H1 (cell line): ENCODE measurements around the gene BORCS8. TPM values are rescaled to one million over a fixed set of nuclear protein-coding genes. Genes with fewer than 3 reads are reported as not detected.
A peak's percentile ranks its signal among the peaks of the same experiment; 100 is the strongest.

Experiments
- CTCF ChIA-PET: fragments of 300-600 bp; sonication (Branson Sonifier 250); formaldehyde crosslinking; loops from one replicate; lab custom pipeline; 2021; ENCODE audit not compliant: partially characterized antibody; lab: Charles Lee
- POLR2A ChIA-PET: fragments of 300-600 bp; sonication (Branson Sonifier 250); formaldehyde crosslinking; loops from one replicate; lab custom pipeline; 2021; ENCODE audit warnings: inconsistent platforms; ENCODE audit not compliant: partially characterized antibody; lab: Charles Lee
- DNase-seq, 2 experiments: peaks; one replicate each; pipeline versions ENCODE4 v3.0.0 to v3.0.0-alpha.2; 2010 to 2022; ENCODE audit warnings: low spot score in 2 of 2, low read depth in 1 of 2, mixed read lengths in 1 of 2
- FAIRE-seq: peaks from 2 replicates; lab custom pipeline; 2011; peaks lifted over from hg19 to GRCh38; lab: Jason Lieb, UNC
- H2AFZ ChIP-seq: 2 replicates; pipeline ENCODE4 v1.8.1; 2012; ENCODE audit warnings: low read length, inconsistent platforms
- H2AK5ac ChIP-seq: 2 replicates; pipeline ENCODE4 v1.6.1; 2013; ENCODE audit warnings: low read depth, low read length
- H2BK120ac ChIP-seq: replicated peaks from 2 replicates; pipeline ENCODE3; 2013; ENCODE audit warnings: low read depth, low read length, inconsistent platforms
- H2BK12ac ChIP-seq: 2 replicates; pipeline ENCODE4 v1.6.1; 2013; ENCODE audit warnings: low read depth, low read length
- H2BK15ac ChIP-seq: 2 replicates; pipeline ENCODE4 v1.6.1; 2013; ENCODE audit warnings: low read length
- H2BK20ac ChIP-seq: 2 replicates; pipeline ENCODE4 v1.6.1; 2013; ENCODE audit warnings: low read length
- H2BK5ac ChIP-seq: 2 replicates; pipeline ENCODE4 v1.6.1; 2013; ENCODE audit warnings: low read depth, low read length
- H3K14ac ChIP-seq: 2 replicates; pipeline ENCODE4 v1.6.1; 2013; ENCODE audit warnings: inconsistent platforms; ENCODE audit not compliant: insufficient read length
- H3K18ac ChIP-seq: 2 replicates; pipeline ENCODE4 v1.6.1; 2013; ENCODE audit warnings: low read length; ENCODE audit errors: extremely low read depth
- H3K23ac ChIP-seq: 2 replicates; pipeline ENCODE4 v1.6.1; 2013; ENCODE audit warnings: inconsistent platforms; ENCODE audit not compliant: insufficient read length
- H3K23me2 ChIP-seq: 2 replicates; pipeline ENCODE4 v1.6.1; 2013; ENCODE audit warnings: low read depth, low read length
- H3K27ac ChIP-seq: 2 replicates; pipeline ENCODE4 v1.6.1; 2011; ENCODE audit warnings: low read depth, low read length, inconsistent platforms
- H3K27me3 ChIP-seq, 4 experiments: replicated peaks in 1 of 4; 1 replicate in 1 of 4; 2 replicates in 3 of 4; pipeline versions ENCODE4 v1.6.1 to v1.8.1; 2011 to 2013; ENCODE audit warnings: low read length in 3 of 4, mild to moderate bottlenecking in 3 of 4, inconsistent platforms in 2 of 4, mixed read lengths in 2 of 4, moderate library complexity in 1 of 4; ENCODE audit not compliant: control insufficient read depth in 3 of 4, insufficient read depth in 3 of 4; ENCODE audit errors: extremely low read depth in 1 of 4
- H3K36me3 ChIP-seq, 4 experiments: 2 replicates each; pipeline versions ENCODE4 v1.6.1 to v1.8.1; 2011 to 2013; ENCODE audit warnings: mild to moderate bottlenecking in 4 of 4, low read length in 3 of 4, moderate library complexity in 2 of 4, control low read depth in 1 of 4, inconsistent platforms in 1 of 4; ENCODE audit not compliant: insufficient read depth in 4 of 4, control insufficient read depth in 2 of 4
- H3K4ac ChIP-seq: replicated peaks from 2 replicates; pipeline ENCODE3; 2013; ENCODE audit warnings: low read length, low read depth, mixed read lengths, inconsistent platforms; ENCODE audit not compliant: insufficient read length
- H3K4me1 ChIP-seq, 4 experiments: replicated peaks in 1 of 4; 1 replicate in 1 of 4; 2 replicates in 3 of 4; pipeline versions ENCODE4 v1.6.1 to v1.8.1; 2011 to 2013; ENCODE audit warnings: low read length in 3 of 4, inconsistent platforms in 2 of 4, mixed read lengths in 1 of 4; ENCODE audit not compliant: insufficient read depth in 4 of 4, control insufficient read depth in 3 of 4
- H3K4me2 ChIP-seq, 2 experiments: 2 replicates each; pipeline versions ENCODE4 v1.6.1 to v1.8.1; 2011 to 2013; ENCODE audit warnings: low read depth in 2 of 2, low read length in 2 of 2, control low read depth in 1 of 2, inconsistent platforms in 1 of 2, mild to moderate bottlenecking in 1 of 2; ENCODE audit not compliant: insufficient read depth in 1 of 2
- H3K4me3 ChIP-seq, 4 experiments: fragments of 200-600, 300-600 bp in 1 of 4; sonication (generic), shearing (Covaris generic), sonication (Bioruptor Twin) in 1 of 4; 2 replicates each; pipeline versions ENCODE4 v1.5.1 to v1.8.1; 2011 to 2016; ENCODE audit warnings: low read length in 4 of 4, low read depth in 3 of 4, control low read depth in 2 of 4, inconsistent platforms in 2 of 4, mild to moderate bottlenecking in 2 of 4, mixed read lengths in 1 of 4, moderate library complexity in 1 of 4; ENCODE audit not compliant: insufficient read depth in 2 of 4; ENCODE audit errors: extremely low read depth in 1 of 4
- H3K56ac ChIP-seq: replicated peaks from 2 replicates; pipeline ENCODE3; 2013; ENCODE audit warnings: low read depth, mild to moderate bottlenecking, mixed read lengths, low read length, inconsistent platforms; ENCODE audit not compliant: insufficient read length
- H3K79me1 ChIP-seq: 2 replicates; pipeline ENCODE4 v1.6.1; 2013; ENCODE audit warnings: low read depth, low read length, control low read depth
- H3K79me2 ChIP-seq, 2 experiments: 2 replicates each; pipeline versions ENCODE4 v1.6.1 to v1.8.1; 2012 to 2013; ENCODE audit warnings: low read length in 2 of 2, mild to moderate bottlenecking in 2 of 2, inconsistent platforms in 1 of 2; ENCODE audit not compliant: insufficient read depth in 2 of 2, control insufficient read depth in 1 of 2
- H3K9ac ChIP-seq, 4 experiments: replicated peaks in 1 of 4; 1 replicate in 1 of 4; 2 replicates in 3 of 4; pipeline versions ENCODE4 v1.6.1 to v1.8.1; 2011 to 2013; ENCODE audit warnings: low read depth in 3 of 4, low read length in 3 of 4, control low read depth in 2 of 4, mild to moderate bottlenecking in 2 of 4, moderate library complexity in 2 of 4, inconsistent platforms in 1 of 4; ENCODE audit errors: extremely low read depth in 1 of 4
- H3K9me3 ChIP-seq, 2 experiments: 2 replicates each; pipeline versions ENCODE4 v1.6.1 to v1.8.1; 2012 to 2013; ENCODE audit warnings: mild to moderate bottlenecking in 2 of 2, moderate library complexity in 2 of 2, control low read depth in 1 of 2, inconsistent platforms in 1 of 2, low read depth in 1 of 2, low read length in 1 of 2, mixed read lengths in 1 of 2; ENCODE audit not compliant: insufficient read depth in 2 of 2
- H4K20me1 ChIP-seq, 2 experiments: replicated peaks in 1 of 2; 2 replicates each; pipeline versions ENCODE3 to v1.8.1; 2011 to 2013; ENCODE audit warnings: inconsistent platforms in 2 of 2, low read length in 2 of 2, mild to moderate bottlenecking in 1 of 2; ENCODE audit not compliant: insufficient read depth in 2 of 2, control insufficient read depth in 1 of 2
- H4K5ac ChIP-seq: 2 replicates; pipeline ENCODE4 v1.6.1; 2013; ENCODE audit warnings: low read length, low read depth, mixed read lengths, inconsistent platforms; ENCODE audit not compliant: insufficient read length
- H4K8ac ChIP-seq: 2 replicates; pipeline ENCODE4 v1.8.0; 2013; ENCODE audit warnings: mild to moderate bottlenecking, moderate library complexity, low read length, inconsistent platforms; ENCODE audit not compliant: insufficient read depth; ENCODE audit errors: extremely low read depth
- H4K91ac ChIP-seq: replicated peaks from 2 replicates; pipeline ENCODE3; 2013; ENCODE audit warnings: low read length, mixed read lengths, inconsistent platforms; ENCODE audit not compliant: insufficient read length
- RFX5 ChIP-seq: IDR thresholded peaks from 2 replicates; pipeline ENCODE4 v1.6.1; 2011; ENCODE audit warnings: low read depth, low read length, improper control_type of control experiment, borderline replicate concordance
- SIN3A ChIP-seq, 2 experiments: IDR thresholded peaks in 1 of 2; conservative IDR thresholded peaks in 1 of 2; 2 replicates each; pipeline ENCODE4 v1.6.1; 2011 to 2012; ENCODE audit warnings: low read length in 2 of 2, improper control_type of control experiment in 1 of 2, low read depth in 1 of 2, mild to moderate bottlenecking in 1 of 2
- TAF7 ChIP-seq: optimal IDR thresholded peaks from 2 replicates; pipeline ENCODE3; 2011; ENCODE audit warnings: low read depth, mild to moderate bottlenecking, inconsistent platforms, low read length, moderate library complexity, borderline replicate concordance
- WGBS, 2 experiments: shearing (Covaris generic) in 1 of 2; methylation state at CpG; one replicate each; pipeline versions ENCODE4 v1.1.6 to v1.1.7; 2013 to 2015; ENCODE audit warnings: low lambda C conversion rate in 2 of 2, mixed read lengths in 2 of 2, inconsistent platforms in 1 of 2, low coverage in 1 of 2, missing lambda C conversion rate in 1 of 2; ENCODE audit not compliant: insufficient replicate concordance in 2 of 2, insufficient coverage in 1 of 2, insufficient read length in 1 of 2; ENCODE audit errors: extremely low coverage in 1 of 2, missing lambda C conversion rate in 1 of 2; 5-methylcytosine and 5-hydroxymethylcytosine counted together
- polyA plus RNA-seq, 7 experiments: library from polyadenylated mRNA; depleted of rRNA in 3 of 7; stranded (reverse) in 5 of 7; unstranded in 2 of 7; fragments of >200 nt in 5 of 7; fragments of 200-250 nt in 2 of 7; gene quantifications; 1 replicate in 5 of 7; 2 replicates in 1 of 7; 4 replicates in 1 of 7; pipeline versions ENCODE4 v1.2.1 to v1.2.3, GENCODE V29; 2011 to 2013; ENCODE audit warnings: missing spikeins in 2 of 7, mixed read lengths in 2 of 7
- total RNA-seq: library from RNA; stranded (reverse); fragmentation: NEBNext Ultra II Directional; extraction: Animal tissue kit (Norgen Biotek cat#: 25700); gene quantifications from 2 replicates; pipeline ENCODE4 v1.2.1, GENCODE V29; 2021

BORCS8 gene
- total and polyA plus RNA-seq, 2 of the 8 experiments (the other 6 are each of a cell fraction or from before 2014, with no cell fraction given), result 15.0 to 15.9 TPM

GRCh38 chr19:19140476-19140875 is 51.5 kb downstream of the BORCS8 start:
- Histone ChIP-seq H2BK120ac (no peak overlapping the region), H3K9me3 (no peaks in the 10 kb centered on the region), H3K4me1 (peaks cover 0 to 5% (median 4%) of the 10 kb centered on the region in 4 experiments; a peak in 5 of 7 replicates), H2BK5ac (no peak overlapping the region), H2BK20ac (no peak overlapping the region), H3K4me3 (no peak overlapping the region), H3K4me2 (no peak overlapping the region), H3K56ac (no peak overlapping the region), H3K36me3 (no peaks in the 10 kb centered on the region), H3K9ac (no peak overlapping the region), H3K27ac (no peak overlapping the region), H4K8ac (no peak overlapping the region), H3K23ac (no peak overlapping the region), H2AFZ (no peak overlapping the region), H2BK12ac (0 out of 2 replicates have a peak overlapping the region, but pooled peaks have one; percentile 6), H2AK5ac (no peak overlapping the region), H3K14ac (no peak overlapping the region), H2BK15ac (no peak overlapping the region), H3K79me2 (0 out of 4 replicates have a peak, but pooled peaks cover 0 to 4% of the 10 kb centered on the region in 2 experiments), H3K27me3 (peaks cover 0 to 3% (median 0%) of the 10 kb centered on the region in 4 experiments; a peak in 4 of 7 replicates), H3K18ac (no peak overlapping the region), H4K91ac (no peak overlapping the region), H3K4ac (no peak overlapping the region), H3K23me2 (peaks cover 3% of the 10 kb centered on the region; the same call in 1 of the 2 replicates), H4K5ac (no peak overlapping the region), H3K79me1 (peaks cover 5% of the 10 kb centered on the region; the same call in 1 of the 2 replicates), H4K20me1 (peaks cover 0 to 4% of the 10 kb centered on the region in 2 experiments)
- WGBS, 2 experiments, result 85% methylated on average over 3 of the region's 5 CpGs; no CpG with 5 or more reads in 1 of the 2 experiments
- no peak for DNase-seq
- ChIA-PET POLR2A (interaction anchor here (0.6 to 2.4 kb wide), 7 partner anchors 10 to 219 kb away, joined by 3 to 12 read pairs (median 3); partner anchors contain the start of gene MEF2B), CTCF (interaction anchor here (0.7 to 6.2 kb wide), 25 partner anchors 9 to 372 kb away, joined by 3 to 46 read pairs (median 4); no protein-coding TSS in a partner anchor)
- no peak for FAIRE-seq
- TF ChIP-seq TAF7, result no peak
- no peak for TF ChIP-seq SIN3A (conservative IDR thresholded peaks at IDR 0.05 in 1 of 2, IDR thresholded peaks at IDR 0.05 in 1 of 2; ENCODE audit: low read depth in 1 of 2, low read length in 2 of 2)
- no peak for TF ChIP-seq RFX5
